ENCODE results near the gene MEIOSIN.
"Not testable (repeated sequence)": the region's sequence is repeated elsewhere in the genome, so short reads cannot be mapped to it uniquely, and the experiment has no call there.

Gene MEIOSIN

DNA sequence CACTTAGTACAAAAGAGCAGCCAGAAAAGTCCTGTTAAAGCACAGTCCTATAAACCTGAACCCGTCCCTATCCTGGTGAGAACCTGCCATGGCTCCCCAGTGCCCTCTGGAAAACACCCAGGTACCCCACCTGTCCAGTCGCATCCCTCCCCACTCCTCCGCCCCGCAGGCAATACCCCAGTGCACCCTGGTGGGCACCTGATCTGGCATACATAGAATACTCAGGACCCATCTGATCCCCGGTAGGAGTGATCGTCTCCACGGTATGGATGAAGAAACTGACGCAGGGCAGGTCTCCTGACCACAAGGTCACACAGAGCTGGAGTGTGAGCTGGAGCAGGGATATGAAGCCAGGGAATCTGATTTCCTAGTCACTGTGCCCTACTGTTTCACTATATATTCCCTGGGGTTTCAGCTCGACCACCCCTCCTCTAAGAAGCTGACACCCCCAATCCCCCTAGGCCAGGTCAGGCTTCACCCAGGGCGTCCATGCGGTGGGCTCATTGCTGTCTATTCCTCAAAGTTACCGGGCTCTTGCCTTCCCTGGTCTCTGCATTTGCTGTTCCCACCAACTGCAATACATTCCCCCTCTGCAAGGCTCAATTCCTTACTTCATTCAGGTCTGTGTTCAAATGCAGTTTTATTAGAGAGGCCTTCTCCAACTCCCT lies 15.1 kb upstream of the MEIOSIN start:
- FAIRE-seq: no peak

DNA sequence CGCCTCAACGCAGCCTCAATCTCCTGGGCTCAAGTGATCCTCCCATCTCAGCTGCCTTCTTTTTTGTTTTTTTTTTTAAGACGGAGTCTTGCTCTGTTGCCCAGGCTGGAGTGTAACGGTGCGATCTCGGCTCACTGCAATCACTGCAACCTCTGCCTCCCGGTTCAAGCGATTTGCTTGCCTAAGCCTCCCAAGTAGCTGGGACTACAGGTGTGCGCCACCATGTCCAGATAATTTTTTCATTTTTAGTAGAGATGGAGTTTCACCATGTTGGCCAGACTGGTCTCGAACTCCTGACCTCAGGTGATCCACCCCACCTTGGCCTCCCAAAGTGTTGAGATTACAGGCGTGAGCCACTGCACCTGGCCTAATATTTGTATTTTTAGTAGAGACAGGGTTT lies 13.2 kb upstream of the MEIOSIN start:
- not testable (repeated sequence) for FAIRE-seq

- not testable (repeated sequence) for FAIRE-seq
These were observed 4.6 kb upstream of the MEIOSIN start for GRCh38 chr19:45728683-45729082.

- FAIRE-seq: no peak
These were observed 3.4 kb upstream of the MEIOSIN start for GRCh38 chr19:45729800-45730290.

DNA sequence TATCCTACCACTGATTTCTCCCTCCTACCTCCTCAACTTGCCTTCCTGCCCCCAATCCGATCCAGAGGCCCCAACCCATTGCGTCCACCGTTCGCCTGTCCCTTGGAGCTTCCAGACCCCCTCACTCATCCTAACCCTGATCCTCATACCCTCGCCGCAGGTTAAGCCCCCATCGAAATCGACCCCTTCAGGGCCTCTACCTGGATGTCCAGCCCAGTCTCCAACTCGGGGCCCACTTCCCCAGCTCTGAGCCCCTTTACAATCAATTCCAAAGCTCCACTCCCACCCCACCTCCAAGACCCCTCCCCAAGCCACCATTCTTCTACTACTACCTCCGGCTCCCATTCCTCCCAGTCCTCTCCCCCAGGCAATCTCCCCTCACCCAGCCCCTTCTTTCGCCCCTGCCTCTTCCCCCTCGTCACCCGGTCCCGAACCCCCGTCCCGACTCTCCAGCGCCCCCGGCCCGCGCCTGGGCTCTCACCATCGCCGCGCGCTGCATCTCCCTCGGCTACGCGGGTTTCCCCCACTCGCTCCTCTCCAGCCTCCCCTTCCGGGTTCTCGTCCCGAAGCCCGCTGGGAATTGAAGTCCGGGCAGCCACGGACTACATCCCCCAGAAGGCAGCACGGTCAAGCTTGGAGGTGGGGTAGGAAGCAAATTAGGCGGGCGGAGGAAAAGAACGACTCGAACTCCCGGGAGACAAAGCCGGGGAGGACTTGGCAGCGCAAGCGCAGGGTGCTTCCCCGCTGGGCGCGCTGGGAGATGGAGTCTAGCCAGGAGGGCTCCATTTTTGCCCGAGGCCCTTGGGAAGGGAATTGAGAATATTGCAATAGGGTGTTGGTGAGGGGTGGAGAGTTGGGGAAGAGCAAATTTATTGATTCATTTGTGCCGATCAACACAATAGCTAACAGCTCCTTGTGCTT lies 2.6 kb upstream of the MEIOSIN start, which contains the start of gene FBXO46:
FBXO46 (minus strand) TSS at position 529 of the 921 bp plus-strand sequence. CDS start 17,401 bp downstream, outside the sequence.
- FAIRE-seq: peak; percentile 98

GRCh38 chr19:45739498-45740439 lies 6.5 kb downstream of the MEIOSIN start:
- no peak for FAIRE-seq

GRCh38 chr19:45742969-45743368 lies 9.7 kb downstream of the MEIOSIN start:
- FAIRE-seq: no peak

- FAIRE-seq: no peak
These were observed 12.4 kb downstream of the MEIOSIN start for GRCh38 chr19:45745606-45746005.

DNA sequence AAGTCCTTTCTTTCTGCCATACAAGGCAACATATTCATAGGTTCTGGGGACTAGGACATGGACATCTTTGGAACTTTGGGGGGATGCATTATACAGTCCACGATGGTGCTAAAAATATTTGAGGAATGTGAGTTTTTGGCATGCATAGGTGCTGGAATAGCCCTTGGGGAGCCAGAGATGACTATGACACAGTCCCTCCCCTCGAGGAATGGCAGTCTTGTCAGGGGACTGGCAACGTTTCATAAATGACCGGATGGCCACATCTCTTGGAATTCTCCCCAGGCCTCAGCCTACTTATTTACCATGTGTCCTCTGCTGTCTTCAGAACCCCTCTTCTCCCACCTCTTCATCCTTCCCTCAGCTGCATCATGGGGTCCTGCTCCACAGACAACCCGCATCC lies 13.6 kb downstream of the MEIOSIN start:
- FAIRE-seq: no peak

- FAIRE-seq: no peak
These were observed 14.3 kb downstream of the MEIOSIN start for GRCh38 chr19:45747513-45747912.

- FAIRE-seq: not testable (repeated sequence)
These were observed 18.2 kb downstream of the MEIOSIN start for GRCh38 chr19:45751483-45751882.

- no peak for FAIRE-seq
These were observed 19.4 kb downstream of the MEIOSIN start for GRCh38 chr19:45752639-45753038.

- FAIRE-seq: no peak
These were observed 20.3 kb downstream of the MEIOSIN start for GRCh38 chr19:45753548-45753947.

DNA sequence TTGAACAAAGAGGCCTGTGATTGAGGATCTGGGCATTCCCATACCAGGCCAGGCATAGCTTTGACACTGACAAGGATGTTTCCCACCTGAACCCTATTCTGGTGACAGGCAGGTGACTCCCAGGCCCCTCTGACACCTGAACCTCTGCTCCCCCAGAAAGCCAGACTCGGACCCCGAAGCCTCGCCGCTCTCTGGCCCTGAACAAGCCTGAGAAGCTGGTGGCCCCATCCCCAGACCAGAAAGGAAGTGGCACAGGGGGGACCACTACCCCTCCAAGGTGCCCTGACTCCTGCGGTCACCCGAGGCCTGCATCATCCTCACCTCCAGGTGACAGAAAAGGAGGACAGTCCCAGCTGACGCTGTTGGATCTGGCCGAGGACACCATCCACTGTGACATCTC lies 21.1 kb downstream of the MEIOSIN start:
- FAIRE-seq: no peak

DNA sequence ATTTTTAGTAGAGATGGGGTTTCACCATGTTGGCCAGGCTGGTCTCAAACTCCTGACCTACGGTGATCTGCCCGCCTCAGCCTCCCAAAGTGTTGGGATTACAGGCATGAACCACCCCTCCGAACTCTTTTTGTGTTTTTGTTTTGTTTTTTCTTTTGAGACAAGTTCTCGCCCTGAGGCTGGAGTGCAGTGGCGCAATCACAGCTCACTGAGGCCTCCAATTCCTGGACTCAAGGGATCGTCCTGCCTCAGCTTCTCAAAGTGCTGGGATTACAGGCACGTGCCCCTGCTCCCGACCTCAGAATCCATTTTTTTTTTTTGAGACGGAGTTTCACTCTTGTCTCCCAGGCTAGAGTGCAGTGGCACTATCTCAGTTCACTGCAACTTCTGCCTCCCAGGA lies 24.5 kb downstream of the MEIOSIN start:
- no peak for FAIRE-seq

GRCh38 chr19:45758921-45759320 lies 25.7 kb downstream of the MEIOSIN start:
- no peak for FAIRE-seq

GRCh38 chr19:45761714-45762113 lies 28.5 kb downstream of the MEIOSIN start:
- FAIRE-seq: no peak

- no peak for FAIRE-seq
These were observed 29.8 kb downstream of the MEIOSIN start for GRCh38 chr19:45762870-45763631.

- no peak for FAIRE-seq
These were observed 30.6 kb downstream of the MEIOSIN start for GRCh38 chr19:45763691-45764294.

GRCh38 chr19:45764475-45764874 lies 31.2 kb downstream of the MEIOSIN start:
- FAIRE-seq: no peak

DNA sequence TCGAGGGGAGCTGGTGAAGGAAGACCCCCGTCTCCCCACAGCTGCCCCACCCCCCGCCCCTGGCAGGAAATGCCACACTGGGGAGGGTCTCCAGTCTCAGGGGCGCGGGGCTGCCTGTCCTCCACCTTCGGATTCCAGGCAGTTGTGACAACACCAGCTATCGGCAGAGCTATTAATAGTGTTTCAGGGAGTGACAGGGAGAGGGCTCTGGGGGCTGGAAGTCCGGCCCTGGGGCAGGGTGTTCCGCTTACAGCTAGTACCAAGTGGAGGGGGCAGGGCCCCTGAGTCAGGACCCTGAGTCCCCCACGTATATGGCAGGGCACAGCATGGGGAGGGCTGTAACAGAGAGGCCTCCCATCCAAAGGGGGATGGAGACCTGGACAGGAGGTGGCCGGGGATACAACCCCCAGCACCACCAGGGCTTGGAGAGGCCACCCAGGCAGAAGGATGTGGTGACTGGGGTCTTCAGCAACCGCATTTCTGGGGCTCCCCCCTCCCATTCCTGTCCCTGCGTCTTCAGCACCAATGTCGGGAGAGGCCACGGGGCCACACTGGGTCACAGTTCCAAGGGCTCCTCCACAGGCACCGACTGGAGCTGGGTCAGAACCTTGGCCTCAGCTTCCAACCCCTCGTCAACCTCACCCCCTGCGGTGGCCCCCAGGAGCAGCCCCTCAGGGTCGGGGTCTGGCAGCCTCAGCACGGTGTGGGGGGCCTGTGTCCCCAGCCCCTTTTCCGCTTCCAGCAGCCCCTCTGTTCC lies 31.9 kb downstream of the MEIOSIN start:
- FAIRE-seq: no peak
